MM.1S (cell line): ENCODE data around the gene SPRR1B.

Experiments used
- DNase-seq: peaks from one replicate; pipeline ENCODE4 v3.0.0-alpha.2; 2015
- H2AFZ ChIP-seq: fragments of 300-600 bp; sonication (generic); 2 replicates; pipeline ENCODE4 v1.6.0; 2016; ENCODE audit warnings: antibody characterized with exemption, low read length
- H3F3A ChIP-seq: fragments of 300-600 bp; sonication (generic); 2 replicates; pipeline ENCODE4 v1.6.1; 2016; ENCODE audit warnings: mild to moderate bottlenecking, antibody characterized with exemption, low read length, moderate library complexity, mixed read lengths; ENCODE audit not compliant: insufficient read depth
- H3K27ac ChIP-seq: fragments of 300-600 bp; sonication (generic); 2 replicates; pipeline ENCODE4 v1.5.1; 2016; ENCODE audit warnings: mild to moderate bottlenecking, low read length
- H3K27me3 ChIP-seq: fragments of 300-600 bp; sonication (generic); replicated peaks from 2 replicates; pipeline ENCODE4 v1.6.0; 2016; ENCODE audit warnings: low read length; ENCODE audit not compliant: insufficient read depth
- H3K36me3 ChIP-seq: fragments of 300-600 bp; sonication (generic); replicated peaks from 2 replicates; pipeline ENCODE4 v1.6.1; 2016; ENCODE audit warnings: mild to moderate bottlenecking, low read length, mixed read lengths; ENCODE audit not compliant: insufficient read depth
- H3K4me1 ChIP-seq: fragments of 300-600 bp; sonication (generic); 2 replicates; pipeline ENCODE4 v1.6.1; 2016; ENCODE audit warnings: low read length, mixed read lengths
- H3K4me2 ChIP-seq: fragments of 300-600 bp; sonication (generic); 2 replicates; pipeline ENCODE4 v1.6.0; 2016; ENCODE audit warnings: low read depth, low read length
- H3K4me3 ChIP-seq: fragments of 300-600 bp; sonication (generic); 2 replicates; pipeline ENCODE4 v1.5.1; 2016; ENCODE audit warnings: low read length, mixed read lengths
- H3K79me2 ChIP-seq: fragments of 300-600 bp; sonication (generic); 2 replicates; pipeline ENCODE4 v1.6.1; 2016; ENCODE audit warnings: mixed run types, low read length, mixed read lengths
- H3K9ac ChIP-seq: fragments of 300-600 bp; sonication (generic); 2 replicates; pipeline ENCODE4 v1.6.1; 2016; ENCODE audit warnings: low read length, mixed read lengths
- H3K9me2 ChIP-seq: fragments of 300-600 bp; sonication (generic); replicated peaks from 2 replicates; pipeline ENCODE4 v1.6.1; 2016; ENCODE audit warnings: mild to moderate bottlenecking, low read length, mixed read lengths; ENCODE audit not compliant: insufficient read depth
- H3K9me3 ChIP-seq: fragments of 300-600 bp; sonication (generic); replicated peaks from 2 replicates; pipeline ENCODE4 v1.6.1; 2016; ENCODE audit warnings: mild to moderate bottlenecking, low read length, mixed read lengths; ENCODE audit not compliant: insufficient read depth
- H4K20me1 ChIP-seq: fragments of 300-600 bp; sonication (generic); 2 replicates; pipeline ENCODE4 v1.6.1; 2016; ENCODE audit warnings: mild to moderate bottlenecking, low read length, moderate library complexity, mixed read lengths; ENCODE audit not compliant: insufficient read depth
- EZH2 ChIP-seq: fragments of 300-600 bp; sonication (generic); optimal IDR thresholded peaks from 2 replicates; pipeline ENCODE3; 2017; ENCODE audit warnings: low read depth, mild to moderate bottlenecking, antibody characterized with exemption, low read length, mixed read lengths
- EZH2phosphoT487 ChIP-seq: fragments of 300-600 bp; sonication (generic); IDR thresholded peaks from 2 replicates; pipeline ENCODE4 v1.6.1; 2018; ENCODE audit warnings: antibody characterized with exemption, low read length
- TF ChIP-seq, protein P1 (sequence below): fragments of 300-600 bp; sonication (generic); IDR thresholded peaks from 2 replicates; pipeline ENCODE4 v1.5.1; 2016; ENCODE audit warnings: antibody characterized with exemption, low read length, mixed read lengths

SPRR1B gene, protein sequence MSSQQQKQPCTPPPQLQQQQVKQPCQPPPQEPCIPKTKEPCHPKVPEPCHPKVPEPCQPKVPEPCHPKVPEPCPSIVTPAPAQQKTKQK

DNA sequence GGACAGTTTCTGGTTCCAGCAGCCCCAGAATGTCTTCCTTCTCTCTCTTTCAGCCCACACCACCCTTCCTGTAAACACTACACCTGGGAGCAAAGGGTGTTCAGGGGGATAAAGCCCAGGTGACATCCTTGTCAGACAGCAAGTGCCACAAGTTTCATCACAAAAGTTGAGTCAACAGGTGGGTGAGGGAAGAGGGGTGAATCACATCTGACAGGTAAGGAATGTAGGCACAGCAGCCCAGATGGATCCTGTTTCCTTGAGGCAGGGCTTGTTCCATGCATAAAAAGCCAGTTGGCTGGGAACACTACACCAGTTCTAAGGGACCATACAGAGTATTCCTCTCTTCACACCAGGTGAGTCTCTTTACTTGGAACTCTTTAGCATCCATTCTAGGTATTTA lies at the start of gene SPRR1B:
TSS of gene SPRR1B (plus strand) at position 309 of the 400 bp plus-strand sequence. CDS start 1,143 bp downstream, outside the sequence.
- no peaks in the 10 kb centered on the region for H3K79me2 ChIP-seq
- no peak within 1 kb of the TSS for H3K9ac ChIP-seq
- DNase-seq = no peak
- no peaks in the 10 kb centered on the region for H3K9me3 ChIP-seq
- no peaks in the 10 kb centered on the region for H3K36me3 ChIP-seq
- H3K27ac ChIP-seq = no peak within 1 kb of the TSS
- H3F3A ChIP-seq = no peaks in the 10 kb centered on the region
- no peaks in the 10 kb centered on the region for H3K27me3 ChIP-seq
- H3K9me2 ChIP-seq = no peaks in the 10 kb centered on the region
- H3K4me1 ChIP-seq = no peaks in the 10 kb centered on the region
- no peak within 1 kb of the TSS for H2AFZ ChIP-seq
- no peak for TF ChIP-seq EZH2
- TF ChIP-seq EZH2phosphoT487 = no peak
- H3K4me3 ChIP-seq = no peak within 1 kb of the TSS
- no peak within 1 kb of the TSS for H3K4me2 ChIP-seq
- no peaks in the 10 kb centered on the region for H4K20me1 ChIP-seq

DNA sequence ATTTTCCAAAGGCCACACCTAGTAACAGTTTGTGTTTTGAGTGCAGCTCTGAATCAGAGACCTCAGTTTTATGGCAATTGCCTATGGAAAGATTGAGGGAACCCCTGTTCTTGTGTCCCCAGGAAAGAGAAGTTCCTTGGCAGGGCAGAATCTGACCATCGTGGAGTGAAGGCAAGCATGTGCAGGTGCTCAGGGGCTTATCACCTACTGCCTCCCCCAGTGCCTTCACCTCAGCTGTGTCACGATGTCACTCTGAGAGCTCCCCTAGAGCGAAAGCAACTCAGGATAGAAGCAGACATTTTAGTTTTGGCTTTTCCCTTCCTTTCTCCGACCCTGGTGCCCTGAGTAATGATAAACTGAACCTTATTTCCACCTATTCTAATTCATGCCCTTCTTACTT lies 48.9 kb upstream of the SPRR1B start:
- no peak for TF ChIP-seq EZH2phosphoT487
- TF ChIP-seq EZH2 = no peak
- TF ChIP-seq, protein P1, sequence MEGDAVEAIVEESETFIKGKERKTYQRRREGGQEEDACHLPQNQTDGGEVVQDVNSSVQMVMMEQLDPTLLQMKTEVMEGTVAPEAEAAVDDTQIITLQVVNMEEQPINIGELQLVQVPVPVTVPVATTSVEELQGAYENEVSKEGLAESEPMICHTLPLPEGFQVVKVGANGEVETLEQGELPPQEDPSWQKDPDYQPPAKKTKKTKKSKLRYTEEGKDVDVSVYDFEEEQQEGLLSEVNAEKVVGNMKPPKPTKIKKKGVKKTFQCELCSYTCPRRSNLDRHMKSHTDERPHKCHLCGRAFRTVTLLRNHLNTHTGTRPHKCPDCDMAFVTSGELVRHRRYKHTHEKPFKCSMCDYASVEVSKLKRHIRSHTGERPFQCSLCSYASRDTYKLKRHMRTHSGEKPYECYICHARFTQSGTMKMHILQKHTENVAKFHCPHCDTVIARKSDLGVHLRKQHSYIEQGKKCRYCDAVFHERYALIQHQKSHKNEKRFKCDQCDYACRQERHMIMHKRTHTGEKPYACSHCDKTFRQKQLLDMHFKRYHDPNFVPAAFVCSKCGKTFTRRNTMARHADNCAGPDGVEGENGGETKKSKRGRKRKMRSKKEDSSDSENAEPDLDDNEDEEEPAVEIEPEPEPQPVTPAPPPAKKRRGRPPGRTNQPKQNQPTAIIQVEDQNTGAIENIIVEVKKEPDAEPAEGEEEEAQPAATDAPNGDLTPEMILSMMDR = no peak
- Histone ChIP-seq H3K9me2 (no peaks in the 10 kb centered on the region), H3K4me1 (no peaks in the 10 kb centered on the region), H3K27ac (no peak overlapping the region), H3K36me3 (no peaks in the 10 kb centered on the region), H3K9ac (no peak overlapping the region), H3K4me2 (no peak overlapping the region), H3K4me3 (no peak overlapping the region), H2AFZ (no peak overlapping the region), H3F3A (no peaks in the 10 kb centered on the region), H3K27me3 (no peaks in the 10 kb centered on the region), H4K20me1 (no peaks in the 10 kb centered on the region), H3K79me2 (no peaks in the 10 kb centered on the region), H3K9me3 (no peaks in the 10 kb centered on the region)
- DNase-seq = no peak

DNA sequence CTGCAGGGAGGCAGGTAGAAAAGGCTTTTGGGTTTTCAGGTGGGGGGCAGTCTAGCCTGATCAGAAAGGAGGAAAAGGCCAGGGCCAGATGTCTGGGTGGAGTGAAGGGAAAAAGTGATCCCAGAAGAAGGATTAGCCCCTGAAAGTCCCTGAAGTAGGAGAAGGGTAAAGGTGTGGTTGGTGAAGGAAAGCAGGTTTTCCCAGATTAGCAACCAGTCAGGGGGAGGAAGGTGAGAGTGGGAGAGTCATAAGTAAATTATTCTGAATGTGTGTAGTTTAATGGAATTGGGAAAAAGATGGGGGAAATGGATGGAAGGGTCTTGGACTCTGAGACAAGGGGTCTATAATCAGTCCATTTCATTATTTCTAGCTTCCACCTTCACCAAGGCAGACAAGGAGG lies 47.8 kb upstream of the SPRR1B start:
- H4K20me1 ChIP-seq = no peaks in the 10 kb centered on the region
- no peak for TF ChIP-seq EZH2phosphoT487
- TF ChIP-seq EZH2 = no peak
- TF ChIP-seq, protein P1 = no peak
- no peak overlapping the region for H3K4me3 ChIP-seq
- H2AFZ ChIP-seq = no peak overlapping the region
- no peaks in the 10 kb centered on the region for H3F3A ChIP-seq
- no peak overlapping the region for H3K9ac ChIP-seq
- no peak overlapping the region for H3K27ac ChIP-seq
- H3K4me1 ChIP-seq = no peaks in the 10 kb centered on the region
- no peaks in the 10 kb centered on the region for H3K27me3 ChIP-seq
- H3K4me2 ChIP-seq = no peak overlapping the region
- no peaks in the 10 kb centered on the region for H3K9me3 ChIP-seq
- H3K79me2 ChIP-seq = no peaks in the 10 kb centered on the region
- no peaks in the 10 kb centered on the region for H3K9me2 ChIP-seq
- no peak for DNase-seq
- H3K36me3 ChIP-seq = no peaks in the 10 kb centered on the region

DNA sequence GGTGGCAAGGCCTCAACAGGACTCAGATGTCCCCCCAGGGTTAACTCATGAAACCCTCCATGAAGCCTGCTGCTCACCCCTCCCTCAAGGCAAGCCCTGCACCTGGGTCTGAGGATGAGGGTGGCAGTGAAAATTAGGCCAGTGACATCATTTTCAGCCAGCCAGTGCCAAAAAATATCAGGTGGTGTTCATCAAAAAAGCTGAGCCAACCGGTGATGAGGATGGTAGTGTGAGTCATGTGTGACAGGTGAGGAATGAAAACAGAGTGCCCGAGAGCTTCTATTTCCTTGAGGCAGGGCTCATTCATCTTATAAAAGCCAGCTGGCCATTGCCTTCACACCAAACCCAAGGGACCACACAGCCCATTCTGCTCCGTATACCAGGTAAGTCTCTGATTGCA lies 47.3 kb upstream of the SPRR1B start, which contains the start of gene SPRR1A:
TSS of gene SPRR1A (plus strand) at position 339 of the 400 bp plus-strand sequence. CDS start 1,150 bp downstream, outside the sequence.
- DNase-seq = no peak
- Histone ChIP-seq H3K36me3 (no peaks in the 10 kb centered on the region), H4K20me1 (no peaks in the 10 kb centered on the region), H3K79me2 (no peaks in the 10 kb centered on the region), H3K9me3 (no peaks in the 10 kb centered on the region), H3K4me1 (no peaks in the 10 kb centered on the region), H3K9ac (no peak within 1 kb of the TSS), H3K4me3 (no peak within 1 kb of the TSS), H3K9me2 (no peaks in the 10 kb centered on the region), H3K27ac (no peak within 1 kb of the TSS), H3K27me3 (no peaks in the 10 kb centered on the region), H3F3A (no peaks in the 10 kb centered on the region), H3K4me2 (no peak within 1 kb of the TSS), H2AFZ (no peak within 1 kb of the TSS)
- TF ChIP-seq, protein P1 = no peak
- TF ChIP-seq EZH2phosphoT487 (no peak), EZH2 (no peak)
